H1 (cell line): Measurements from ENCODE around the gene MAK. TPM values are rescaled to one million over a fixed set of nuclear protein-coding genes. Genes with fewer than 3 reads are reported as not detected.

ENCODE experiments used
- CTCF ChIA-PET: fragments of 300-600 bp; sonication (Branson Sonifier 250); formaldehyde crosslinking; loops from one replicate; lab custom pipeline; 2021; ENCODE audit not compliant: partially characterized antibody; lab: Charles Lee
- POLR2A ChIA-PET: fragments of 300-600 bp; sonication (Branson Sonifier 250); formaldehyde crosslinking; loops from one replicate; lab custom pipeline; 2021; ENCODE audit warnings: inconsistent platforms; ENCODE audit not compliant: partially characterized antibody; lab: Charles Lee
- DNase-seq, 2 experiments: peaks; one replicate each; pipeline versions ENCODE4 v3.0.0 to v3.0.0-alpha.2; 2010 to 2022; ENCODE audit warnings: low spot score in 2 of 2, low read depth in 1 of 2, mixed read lengths in 1 of 2
- FAIRE-seq: peaks from 2 replicates; lab custom pipeline; 2011; peaks lifted over from hg19 to GRCh38; lab: Jason Lieb, UNC
- H2AFZ ChIP-seq: 2 replicates; pipeline ENCODE4 v1.8.1; 2012; ENCODE audit warnings: low read length, inconsistent platforms
- H2AK5ac ChIP-seq: 2 replicates; pipeline ENCODE4 v1.6.1; 2013; ENCODE audit warnings: low read depth, low read length
- H2BK120ac ChIP-seq: replicated peaks from 2 replicates; pipeline ENCODE3; 2013; ENCODE audit warnings: low read depth, low read length, inconsistent platforms
- H2BK12ac ChIP-seq: 2 replicates; pipeline ENCODE4 v1.6.1; 2013; ENCODE audit warnings: low read depth, low read length
- H2BK15ac ChIP-seq: 2 replicates; pipeline ENCODE4 v1.6.1; 2013; ENCODE audit warnings: low read length
- H2BK20ac ChIP-seq: 2 replicates; pipeline ENCODE4 v1.6.1; 2013; ENCODE audit warnings: low read length
- H2BK5ac ChIP-seq: 2 replicates; pipeline ENCODE4 v1.6.1; 2013; ENCODE audit warnings: low read depth, low read length
- H3K14ac ChIP-seq: 2 replicates; pipeline ENCODE4 v1.6.1; 2013; ENCODE audit warnings: inconsistent platforms; ENCODE audit not compliant: insufficient read length
- H3K18ac ChIP-seq: 2 replicates; pipeline ENCODE4 v1.6.1; 2013; ENCODE audit warnings: low read length; ENCODE audit errors: extremely low read depth
- H3K23ac ChIP-seq: 2 replicates; pipeline ENCODE4 v1.6.1; 2013; ENCODE audit warnings: inconsistent platforms; ENCODE audit not compliant: insufficient read length
- H3K23me2 ChIP-seq: 2 replicates; pipeline ENCODE4 v1.6.1; 2013; ENCODE audit warnings: low read depth, low read length
- H3K27ac ChIP-seq: 2 replicates; pipeline ENCODE4 v1.6.1; 2011; ENCODE audit warnings: low read depth, low read length, inconsistent platforms
- H3K27me3 ChIP-seq, 4 experiments: replicated peaks in 1 of 4; 1 replicate in 1 of 4; 2 replicates in 3 of 4; pipeline versions ENCODE4 v1.6.1 to v1.8.1; 2011 to 2013; ENCODE audit warnings: low read length in 3 of 4, mild to moderate bottlenecking in 3 of 4, inconsistent platforms in 2 of 4, mixed read lengths in 2 of 4, moderate library complexity in 1 of 4; ENCODE audit not compliant: control insufficient read depth in 3 of 4, insufficient read depth in 3 of 4; ENCODE audit errors: extremely low read depth in 1 of 4
- H3K36me3 ChIP-seq, 4 experiments: 2 replicates each; pipeline versions ENCODE4 v1.6.1 to v1.8.1; 2011 to 2013; ENCODE audit warnings: mild to moderate bottlenecking in 4 of 4, low read length in 3 of 4, moderate library complexity in 2 of 4, control low read depth in 1 of 4, inconsistent platforms in 1 of 4; ENCODE audit not compliant: insufficient read depth in 4 of 4, control insufficient read depth in 2 of 4
- H3K4ac ChIP-seq: replicated peaks from 2 replicates; pipeline ENCODE3; 2013; ENCODE audit warnings: low read length, low read depth, mixed read lengths, inconsistent platforms; ENCODE audit not compliant: insufficient read length
- H3K4me1 ChIP-seq, 4 experiments: replicated peaks in 1 of 4; 1 replicate in 1 of 4; 2 replicates in 3 of 4; pipeline versions ENCODE4 v1.6.1 to v1.8.1; 2011 to 2013; ENCODE audit warnings: low read length in 3 of 4, inconsistent platforms in 2 of 4, mixed read lengths in 1 of 4; ENCODE audit not compliant: insufficient read depth in 4 of 4, control insufficient read depth in 3 of 4
- H3K4me2 ChIP-seq, 2 experiments: 2 replicates each; pipeline versions ENCODE4 v1.6.1 to v1.8.1; 2011 to 2013; ENCODE audit warnings: low read depth in 2 of 2, low read length in 2 of 2, control low read depth in 1 of 2, inconsistent platforms in 1 of 2, mild to moderate bottlenecking in 1 of 2; ENCODE audit not compliant: insufficient read depth in 1 of 2
- H3K4me3 ChIP-seq, 4 experiments: fragments of 200-600, 300-600 bp in 1 of 4; sonication (generic), shearing (Covaris generic), sonication (Bioruptor Twin) in 1 of 4; 2 replicates each; pipeline versions ENCODE4 v1.5.1 to v1.8.1; 2011 to 2016; ENCODE audit warnings: low read length in 4 of 4, low read depth in 3 of 4, control low read depth in 2 of 4, inconsistent platforms in 2 of 4, mild to moderate bottlenecking in 2 of 4, mixed read lengths in 1 of 4, moderate library complexity in 1 of 4; ENCODE audit not compliant: insufficient read depth in 2 of 4; ENCODE audit errors: extremely low read depth in 1 of 4
- H3K56ac ChIP-seq: replicated peaks from 2 replicates; pipeline ENCODE3; 2013; ENCODE audit warnings: low read depth, mild to moderate bottlenecking, mixed read lengths, low read length, inconsistent platforms; ENCODE audit not compliant: insufficient read length
- H3K79me1 ChIP-seq: 2 replicates; pipeline ENCODE4 v1.6.1; 2013; ENCODE audit warnings: low read depth, low read length, control low read depth
- H3K79me2 ChIP-seq, 2 experiments: 2 replicates each; pipeline versions ENCODE4 v1.6.1 to v1.8.1; 2012 to 2013; ENCODE audit warnings: low read length in 2 of 2, mild to moderate bottlenecking in 2 of 2, inconsistent platforms in 1 of 2; ENCODE audit not compliant: insufficient read depth in 2 of 2, control insufficient read depth in 1 of 2
- H3K9ac ChIP-seq, 4 experiments: replicated peaks in 1 of 4; 1 replicate in 1 of 4; 2 replicates in 3 of 4; pipeline versions ENCODE4 v1.6.1 to v1.8.1; 2011 to 2013; ENCODE audit warnings: low read depth in 3 of 4, low read length in 3 of 4, control low read depth in 2 of 4, mild to moderate bottlenecking in 2 of 4, moderate library complexity in 2 of 4, inconsistent platforms in 1 of 4; ENCODE audit errors: extremely low read depth in 1 of 4
- H3K9me3 ChIP-seq, 2 experiments: 2 replicates each; pipeline versions ENCODE4 v1.6.1 to v1.8.1; 2012 to 2013; ENCODE audit warnings: mild to moderate bottlenecking in 2 of 2, moderate library complexity in 2 of 2, control low read depth in 1 of 2, inconsistent platforms in 1 of 2, low read depth in 1 of 2, low read length in 1 of 2, mixed read lengths in 1 of 2; ENCODE audit not compliant: insufficient read depth in 2 of 2
- H4K20me1 ChIP-seq, 2 experiments: replicated peaks in 1 of 2; 2 replicates each; pipeline versions ENCODE3 to v1.8.1; 2011 to 2013; ENCODE audit warnings: inconsistent platforms in 2 of 2, low read length in 2 of 2, mild to moderate bottlenecking in 1 of 2; ENCODE audit not compliant: insufficient read depth in 2 of 2, control insufficient read depth in 1 of 2
- H4K5ac ChIP-seq: 2 replicates; pipeline ENCODE4 v1.6.1; 2013; ENCODE audit warnings: low read length, low read depth, mixed read lengths, inconsistent platforms; ENCODE audit not compliant: insufficient read length
- H4K8ac ChIP-seq: 2 replicates; pipeline ENCODE4 v1.8.0; 2013; ENCODE audit warnings: mild to moderate bottlenecking, moderate library complexity, low read length, inconsistent platforms; ENCODE audit not compliant: insufficient read depth; ENCODE audit errors: extremely low read depth
- H4K91ac ChIP-seq: replicated peaks from 2 replicates; pipeline ENCODE3; 2013; ENCODE audit warnings: low read length, mixed read lengths, inconsistent platforms; ENCODE audit not compliant: insufficient read length
- EZH2 ChIP-seq: fragments of 200-600 bp; sonication (generic); IDR thresholded peaks from 2 replicates; pipeline ENCODE4 v1.7.1; 2012; ENCODE audit warnings: low read depth, mild to moderate bottlenecking, moderate library complexity, low read length, inconsistent platforms; ENCODE audit not compliant: severe bottlenecking
- GABPA ChIP-seq: IDR thresholded peaks from 2 replicates; pipeline ENCODE4 v1.6.1; 2011; ENCODE audit warnings: mild to moderate bottlenecking, low read length, moderate library complexity, borderline replicate concordance; ENCODE audit not compliant: insufficient read depth
- GTF2F1 ChIP-seq: IDR thresholded peaks from 2 replicates; pipeline ENCODE4 v1.6.1; 2012; ENCODE audit warnings: low read depth, low read length, improper control_type of control experiment, borderline replicate concordance
- RFX5 ChIP-seq: IDR thresholded peaks from 2 replicates; pipeline ENCODE4 v1.6.1; 2011; ENCODE audit warnings: low read depth, low read length, improper control_type of control experiment, borderline replicate concordance
- RNF2 ChIP-seq: fragments of 200-900, 300-1000 bp; sonication (generic); IDR thresholded peaks from 2 replicates; pipeline ENCODE4 v1.7.1; 2016; ENCODE audit warnings: borderline replicate concordance, low read depth, mild to moderate bottlenecking, antibody characterized with exemption, low read length; ENCODE audit not compliant: poor library complexity, severe bottlenecking; ENCODE audit errors: missing control alignments
- SP1 ChIP-seq: IDR thresholded peaks from 2 replicates; pipeline ENCODE4 v1.6.1; 2011; ENCODE audit warnings: low read depth, low read length
- whole genome bisulfite sequencing, 2 experiments: shearing (Covaris generic) in 1 of 2; methylation state at CpG; one replicate each; pipeline versions ENCODE4 v1.1.6 to v1.1.7; 2013 to 2015; ENCODE audit warnings: low lambda C conversion rate in 2 of 2, mixed read lengths in 2 of 2, inconsistent platforms in 1 of 2, low coverage in 1 of 2, missing lambda C conversion rate in 1 of 2; ENCODE audit not compliant: insufficient replicate concordance in 2 of 2, insufficient coverage in 1 of 2, insufficient read length in 1 of 2; ENCODE audit errors: extremely low coverage in 1 of 2, missing lambda C conversion rate in 1 of 2; 5-methylcytosine and 5-hydroxymethylcytosine counted together
- polyA plus RNA-seq, 7 experiments: library from polyadenylated mRNA; depleted of rRNA in 3 of 7; stranded (reverse) in 5 of 7; unstranded in 2 of 7; fragments of >200 nt in 5 of 7; fragments of 200-250 nt in 2 of 7; gene quantifications; 1 replicate in 5 of 7; 2 replicates in 1 of 7; 4 replicates in 1 of 7; pipeline versions ENCODE4 v1.2.1 to v1.2.3, GENCODE V29; 2011 to 2013; ENCODE audit warnings: missing spikeins in 2 of 7, mixed read lengths in 2 of 7
- total RNA-seq: library from RNA; stranded (reverse); fragmentation: NEBNext Ultra II Directional; extraction: Animal tissue kit (Norgen Biotek cat#: 25700); gene quantifications from 2 replicates; pipeline ENCODE4 v1.2.1, GENCODE V29; 2021
- TF ChIP-seq, protein P1 (sequence below), 3 experiments: IDR thresholded peaks; 1 replicate in 2 of 3; 2 replicates in 1 of 3; pipeline versions ENCODE4 v1.5.1 to v1.6.1; 2011; ENCODE audit warnings: low read length in 3 of 3, mild to moderate bottlenecking in 3 of 3, inconsistent platforms in 2 of 3, low read depth in 1 of 3, moderate library complexity in 1 of 3; ENCODE audit not compliant: insufficient read depth in 1 of 3; ENCODE audit errors: control extremely low read depth in 1 of 3
- TF ChIP-seq, protein P2 (sequence below): IDR thresholded peaks from 2 replicates; pipeline ENCODE4 v1.6.1; 2011; ENCODE audit warnings: low read depth, mild to moderate bottlenecking, low read length; ENCODE audit not compliant: insufficient read depth
- TF ChIP-seq, protein P3 (sequence below): IDR thresholded peaks from 2 replicates; pipeline ENCODE4 v1.6.1; 2011; ENCODE audit warnings: low read length, improper control_type of control experiment

MAK gene
- total and polyA plus RNA-seq, 2 of the 8 experiments (the other 6 are each of a cell fraction or from before 2014, with no cell fraction given) = 0.08 to 0.37 TPM

DNA sequence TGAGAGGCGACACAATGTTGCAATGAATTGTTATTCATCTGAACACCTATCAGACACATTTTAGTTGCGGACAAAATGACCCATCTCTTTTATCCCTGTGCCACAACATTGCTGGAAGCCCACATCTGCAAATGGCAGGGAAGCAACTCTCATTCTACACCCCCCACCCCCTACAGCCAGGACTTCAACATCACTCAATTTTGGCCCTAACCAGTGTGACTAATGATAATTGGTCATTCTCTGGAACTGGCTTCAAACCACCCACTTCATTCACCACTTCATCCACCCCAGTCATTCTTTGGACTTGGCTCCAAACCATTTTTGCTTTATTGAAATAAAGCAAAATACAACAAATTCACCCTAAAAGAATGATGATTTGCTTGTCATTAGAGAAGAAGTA lies 42.0 kb upstream of the MAK start:
- Histone ChIP-seq H3K56ac (no peak overlapping the region), H4K8ac (no peak overlapping the region), H2BK20ac (no peak overlapping the region), H3K36me3 (no peaks in the 10 kb centered on the region), H3K18ac (no peak overlapping the region), H3K4me3 (no peak overlapping the region), H2BK5ac (no peak overlapping the region), H2BK12ac (no peak overlapping the region), H4K91ac (no peak overlapping the region), H3K9me3 (no peaks in the 10 kb centered on the region), H3K27ac (no peak overlapping the region), H2BK120ac (no peak overlapping the region), H3K27me3 (peaks cover 21 to 60% (median 49%) of the 10 kb centered on the region in 4 experiments), H3K9ac (no peak overlapping the region), H2BK15ac (no peak overlapping the region), H3K4me1 (no peaks in the 10 kb centered on the region; a peak in 1 of 7 replicates), H4K20me1 (no peaks in the 10 kb centered on the region), H3K23me2 (peaks cover 13% of the 10 kb centered on the region; the same call in 1 of the 2 replicates), H3K14ac (no peak overlapping the region), H3K4ac (no peak overlapping the region), H3K79me2 (no peaks in the 10 kb centered on the region), H3K79me1 (no peaks in the 10 kb centered on the region), H2AFZ (no peak overlapping the region), H4K5ac (no peak overlapping the region), H3K4me2 (no peak overlapping the region), H2AK5ac (no peak overlapping the region), H3K23ac (no peak overlapping the region)
- 79% methylated on average over 2 of the region's 2 CpGs; no CpG with 5 or more reads in 1 of the 2 experiments for WGBS, 2 experiments
- CTCF ChIA-PET = interaction anchor here (0.6 kb wide), 1 partner anchor 16 kb away, joined by 3 read pairs; no protein-coding TSS in a partner anchor
- DNase-seq = no peak
- FAIRE-seq = no peak
- POLR2A ChIA-PET = no interaction called here
- TF ChIP-seq SP1 (no peak), RFX5 (no peak), RNF2 (no peak), EZH2 (no peak), GABPA (no peak), GTF2F1 (no peak)
- TF ChIP-seq, protein P1, sequence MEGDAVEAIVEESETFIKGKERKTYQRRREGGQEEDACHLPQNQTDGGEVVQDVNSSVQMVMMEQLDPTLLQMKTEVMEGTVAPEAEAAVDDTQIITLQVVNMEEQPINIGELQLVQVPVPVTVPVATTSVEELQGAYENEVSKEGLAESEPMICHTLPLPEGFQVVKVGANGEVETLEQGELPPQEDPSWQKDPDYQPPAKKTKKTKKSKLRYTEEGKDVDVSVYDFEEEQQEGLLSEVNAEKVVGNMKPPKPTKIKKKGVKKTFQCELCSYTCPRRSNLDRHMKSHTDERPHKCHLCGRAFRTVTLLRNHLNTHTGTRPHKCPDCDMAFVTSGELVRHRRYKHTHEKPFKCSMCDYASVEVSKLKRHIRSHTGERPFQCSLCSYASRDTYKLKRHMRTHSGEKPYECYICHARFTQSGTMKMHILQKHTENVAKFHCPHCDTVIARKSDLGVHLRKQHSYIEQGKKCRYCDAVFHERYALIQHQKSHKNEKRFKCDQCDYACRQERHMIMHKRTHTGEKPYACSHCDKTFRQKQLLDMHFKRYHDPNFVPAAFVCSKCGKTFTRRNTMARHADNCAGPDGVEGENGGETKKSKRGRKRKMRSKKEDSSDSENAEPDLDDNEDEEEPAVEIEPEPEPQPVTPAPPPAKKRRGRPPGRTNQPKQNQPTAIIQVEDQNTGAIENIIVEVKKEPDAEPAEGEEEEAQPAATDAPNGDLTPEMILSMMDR (IDR thresholded peaks at IDR 0.05; ENCODE audit: control extremely low read depth in 1 of 3, insufficient read depth in 1 of 3, low read depth in 1 of 3, low read length in 3 of 3) = no peak
- TF ChIP-seq, protein P2, sequence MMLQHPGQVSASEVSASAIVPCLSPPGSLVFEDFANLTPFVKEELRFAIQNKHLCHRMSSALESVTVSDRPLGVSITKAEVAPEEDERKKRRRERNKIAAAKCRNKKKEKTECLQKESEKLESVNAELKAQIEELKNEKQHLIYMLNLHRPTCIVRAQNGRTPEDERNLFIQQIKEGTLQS = no peak
- TF ChIP-seq, protein P3, sequence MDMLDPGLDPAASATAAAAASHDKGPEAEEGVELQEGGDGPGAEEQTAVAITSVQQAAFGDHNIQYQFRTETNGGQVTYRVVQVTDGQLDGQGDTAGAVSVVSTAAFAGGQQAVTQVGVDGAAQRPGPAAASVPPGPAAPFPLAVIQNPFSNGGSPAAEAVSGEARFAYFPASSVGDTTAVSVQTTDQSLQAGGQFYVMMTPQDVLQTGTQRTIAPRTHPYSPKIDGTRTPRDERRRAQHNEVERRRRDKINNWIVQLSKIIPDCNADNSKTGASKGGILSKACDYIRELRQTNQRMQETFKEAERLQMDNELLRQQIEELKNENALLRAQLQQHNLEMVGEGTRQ = no peak
